SHP77 (cell line): ENCODE measurements around the gene NDC1.

Experiments
- DNase-seq, 2 experiments: peaks; one replicate each; lab custom pipeline; 2025; lab: John Stamatoyannopoulos, UW

Gene NDC1

GRCh38 chr1:53731043-53731600, 107.0 kb downstream of the NDC1 start:
- no peak for DNase-seq

DNA sequence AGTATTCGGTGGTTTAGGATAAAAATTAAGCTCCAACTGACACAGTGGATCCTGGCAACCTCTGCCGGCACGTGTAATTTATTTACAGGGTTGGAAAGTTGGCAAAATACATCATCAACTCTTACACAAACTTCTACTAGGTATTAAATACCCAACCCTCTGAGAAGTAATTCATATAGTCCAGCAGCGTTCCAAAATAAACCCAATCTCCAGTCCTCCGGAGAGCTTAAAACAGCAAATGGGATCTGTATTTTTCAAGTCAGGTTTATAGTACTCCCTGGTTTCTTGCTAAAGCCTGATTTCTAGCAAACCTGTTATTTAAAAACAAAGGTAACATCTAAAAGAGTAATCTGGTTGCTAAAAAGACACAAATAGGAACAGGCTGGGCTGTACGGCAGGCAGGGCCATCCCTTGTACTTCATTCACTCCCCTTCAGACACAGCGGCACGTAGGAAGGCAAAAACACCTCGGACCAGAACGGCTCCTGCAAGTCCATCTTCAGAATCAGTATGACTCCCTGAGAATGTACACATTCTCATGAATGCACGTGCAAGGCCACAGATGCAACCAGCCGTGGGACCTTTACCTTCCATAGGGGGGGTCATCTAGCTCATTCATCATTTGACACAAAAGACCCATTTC, 107.8 kb downstream of the NDC1 start:
- no peak for DNase-seq

- DNase-seq = no peak
Observed at GRCh38 chr1:53729456-53730223, 108.5 kb downstream of the NDC1 start.

DNA sequence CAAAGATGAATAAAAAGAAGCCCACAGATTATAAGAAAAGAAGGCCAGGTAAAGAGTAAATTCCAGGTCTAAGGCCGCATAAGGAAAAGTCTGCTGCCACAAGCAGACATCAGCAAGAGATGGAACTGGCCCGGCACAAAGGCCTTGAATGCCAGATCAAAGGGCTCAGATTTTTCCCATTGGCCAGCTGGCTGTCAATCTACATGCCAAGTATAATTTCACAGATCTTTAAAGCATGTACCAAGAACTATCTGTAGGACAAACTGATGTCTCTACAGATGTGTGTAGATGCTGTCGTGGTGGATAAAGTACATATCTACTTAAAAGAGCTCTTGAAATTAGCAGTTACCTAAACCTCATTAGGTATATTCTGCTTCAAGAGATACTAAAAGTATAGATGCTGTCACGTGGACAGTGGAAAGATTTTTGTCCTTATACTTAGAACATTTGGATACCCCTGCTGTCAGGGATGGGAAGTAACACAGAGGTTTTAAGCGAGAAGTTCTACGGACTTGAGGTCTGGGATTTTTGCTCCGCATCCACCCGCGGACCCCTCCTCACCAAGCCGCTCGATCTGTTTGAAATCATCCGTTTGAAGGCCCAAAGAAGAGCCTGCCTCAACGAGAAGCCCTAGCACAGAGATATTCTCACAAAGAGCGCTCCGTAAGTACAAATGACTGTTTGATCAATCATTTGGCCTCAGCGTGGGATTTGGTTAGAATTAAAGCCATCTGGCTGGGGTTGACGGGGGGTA, 109.2 kb downstream of the NDC1 start:
- DNase-seq = no peak

- DNase-seq = no peak
Observed at GRCh38 chr1:53728196-53728595, 109.9 kb downstream of the NDC1 start.

GRCh38 chr1:53727461-53728092, 110.5 kb downstream of the NDC1 start:
- DNase-seq = no peak

DNA sequence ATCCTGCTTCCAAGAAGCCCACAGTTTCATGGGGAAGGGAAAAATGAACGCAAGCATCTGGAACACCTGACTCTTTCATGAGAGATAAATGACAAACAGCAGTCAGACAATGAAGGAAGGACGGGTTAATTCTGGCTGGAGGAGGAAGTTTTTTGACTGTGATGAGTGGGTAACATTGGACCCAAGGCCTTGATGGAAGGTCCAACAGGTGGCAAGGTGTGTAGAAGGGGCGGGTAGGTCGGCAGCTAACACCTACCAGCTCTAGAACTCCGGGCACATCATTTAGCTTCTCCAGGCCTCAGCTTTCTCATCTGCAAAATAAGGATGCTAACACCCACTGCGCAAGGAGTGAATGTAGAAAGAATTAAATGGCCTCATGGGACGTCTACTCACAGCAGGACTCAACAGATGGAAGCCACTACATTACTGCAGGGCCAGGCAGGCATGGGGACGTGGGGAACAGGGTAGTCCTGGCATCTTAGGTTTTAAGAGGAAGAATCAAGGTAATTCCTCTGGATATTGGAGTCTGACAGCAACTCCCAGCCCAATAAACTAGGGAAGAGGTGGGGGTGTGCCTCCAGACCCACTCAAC, 112.0 kb downstream of the NDC1 start:
- no peak for DNase-seq

DNA sequence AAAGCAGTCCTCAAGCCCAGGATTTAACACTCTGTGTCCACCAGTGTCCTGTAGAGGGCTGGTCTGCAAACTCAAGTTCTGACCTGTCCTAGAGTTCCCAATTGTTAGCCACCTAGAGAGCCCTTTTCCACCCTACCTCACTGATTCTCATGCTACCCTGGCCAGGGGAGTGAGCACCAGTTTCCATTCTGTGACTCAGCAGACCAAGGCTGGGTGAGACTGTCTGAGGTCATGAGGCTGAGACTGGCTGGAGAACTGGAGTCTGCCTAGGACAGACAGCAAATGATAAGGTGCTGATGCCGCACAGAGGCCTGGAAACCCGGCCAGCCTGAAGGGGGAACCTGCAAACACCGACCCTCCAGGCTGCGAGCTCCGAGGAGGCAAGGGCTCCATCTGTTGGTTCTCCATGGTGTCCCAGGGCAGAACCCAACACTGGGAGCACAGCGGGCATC, 112.8 kb downstream of the NDC1 start:
- no peak for DNase-seq

GRCh38 chr1:53722025-53722424, 116.1 kb downstream of the NDC1 start:
- DNase-seq = no peak

DNA sequence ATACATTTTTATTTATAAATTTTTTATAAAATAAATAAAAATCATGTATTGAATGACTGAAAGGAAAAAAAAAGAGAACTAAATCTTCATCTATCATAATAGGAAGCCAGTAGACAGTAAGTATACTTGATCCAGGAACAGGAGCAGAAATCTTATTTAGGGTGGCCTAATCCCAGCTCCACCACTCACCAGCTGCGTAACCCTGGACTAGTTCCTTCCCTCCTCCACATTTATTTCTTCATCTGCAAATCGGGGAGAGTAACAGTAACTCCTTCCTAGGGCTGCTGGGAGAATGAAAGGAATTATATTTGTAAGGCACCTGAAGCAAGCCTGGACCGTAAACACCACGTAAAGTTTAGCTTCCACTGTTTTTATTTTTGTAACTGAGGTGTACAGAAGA, 117.0 kb downstream of the NDC1 start:
- no peak for DNase-seq

GRCh38 chr1:53719469-53719868, 118.6 kb downstream of the NDC1 start:
- no peak for DNase-seq

DNA sequence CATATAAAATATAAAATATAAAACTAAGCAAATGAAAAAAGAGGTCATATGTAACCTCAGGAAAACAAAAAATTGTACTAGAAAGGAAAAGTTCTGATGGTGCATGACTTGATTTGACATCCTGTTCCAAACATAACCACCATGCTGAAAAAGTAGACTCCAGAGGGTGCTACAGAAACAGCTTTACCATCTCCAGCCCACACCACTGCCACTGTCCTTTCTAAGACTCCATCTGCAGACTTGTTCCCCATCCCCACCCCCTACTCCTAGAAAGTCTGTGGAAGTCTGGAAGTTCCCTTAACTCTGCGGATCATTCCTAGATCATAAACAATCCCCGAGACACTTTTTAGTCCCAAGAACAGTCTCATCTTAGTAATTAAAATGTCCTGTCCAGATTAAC, 119.7 kb downstream of the NDC1 start:
- no peak for DNase-seq

- DNase-seq = no peak
Observed at GRCh38 chr1:53717025-53717804, 120.9 kb downstream of the NDC1 start.

GRCh38 chr1:53716150-53716549, 121.9 kb downstream of the NDC1 start:
- DNase-seq = no peak

DNA sequence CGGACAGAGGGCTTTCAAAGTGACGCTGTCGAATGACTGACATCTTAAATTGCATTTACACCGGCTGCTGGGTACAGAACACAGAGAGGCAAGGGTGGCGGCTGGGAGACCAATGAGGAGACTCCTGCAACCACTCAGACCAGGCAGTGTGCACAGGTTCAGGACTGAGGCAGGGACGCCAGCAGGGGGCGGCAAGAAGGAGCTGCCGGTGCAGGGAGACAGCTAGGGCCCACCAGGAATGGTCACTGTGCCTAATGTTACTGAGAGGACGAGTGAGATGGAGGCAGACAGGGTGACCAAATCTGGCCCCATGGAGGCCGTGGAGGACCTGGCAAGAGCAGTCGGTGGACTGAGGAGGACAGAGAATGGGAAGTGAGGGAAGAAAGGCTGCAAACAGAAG, 122.6 kb downstream of the NDC1 start:
- peak in 1 of 2 experiments; percentile 28 for DNase-seq
